IgD-negative memory B cell (primary cell): ENCODE measurements around the gene ERC1. TPM values are rescaled to one million over a fixed set of nuclear protein-coding genes. Genes with fewer than 3 reads are reported as not detected.
A peak's percentile ranks its signal among the peaks of the same experiment; 100 is the strongest.

ENCODE experiments used
- H3K27ac Mint-ChIP-seq, 3 donors: one replicate each; pipeline ENCODE4 v1.8.0; 2020 to 2022; ENCODE audit warnings: mild to moderate bottlenecking in 3 of 3, mixed read lengths in 3 of 3, moderate library complexity in 1 of 3
- H3K27me3 Mint-ChIP-seq: one replicate; pipeline ENCODE4 v1.8.0; 2021; ENCODE audit warnings: mixed read lengths
- H3K36me3 Mint-ChIP-seq: one replicate; pipeline ENCODE4 v1.8.0; 2020; ENCODE audit warnings: mild to moderate bottlenecking, mixed read lengths
- H3K4me1 Mint-ChIP-seq, 3 donors: one replicate each; pipeline ENCODE4 v1.8.0; 2020 to 2022; ENCODE audit warnings: mixed read lengths in 3 of 3, mild to moderate bottlenecking in 1 of 3
- H3K4me3 Mint-ChIP-seq, 4 donors: one replicate each; pipeline ENCODE4 v1.8.0; 2020 to 2022; ENCODE audit warnings: mild to moderate bottlenecking in 4 of 4, mixed read lengths in 4 of 4, moderate library complexity in 3 of 4
- H3K9me3 Mint-ChIP-seq, 3 donors: one replicate each; pipeline ENCODE4 v1.8.0; 2020 to 2021; ENCODE audit warnings: mixed read lengths in 3 of 3, mild to moderate bottlenecking in 1 of 3
- polyA plus RNA-seq: library from polyadenylated mRNA; unstranded; fragments of 300-500 nt; fragmentation: Illumina TruSeq; gene quantifications from one replicate; pipeline ENCODE4 v1.2.3, GENCODE V29; 2021

ERC1 gene
- polyA plus RNA-seq, 1 donor from 2014 or later: 16.5 TPM

- H3K9me3 Mint-ChIP-seq: peaks cover 0 to 2% (median 0%) of the 10 kb centered on the region in 3 donors
- no peak overlapping the region for H3K27ac Mint-ChIP-seq
- H3K4me3 Mint-ChIP-seq: peak overlapping the region in 1 of 4 donors; percentile 82
- H3K4me1 Mint-ChIP-seq: peaks cover 24 to 28% (median 26%) of the 10 kb centered on the region in 3 donors
- no peaks in the 10 kb centered on the region for H3K36me3 Mint-ChIP-seq
- peaks cover 61% of the 10 kb centered on the region for H3K27me3 Mint-ChIP-seq
Measured at GRCh38 chr12:1530592-1531152, 539.6 kb downstream of the ERC1 start.

- H3K4me1 Mint-ChIP-seq: peaks cover 20 to 24% (median 23%) of the 10 kb centered on the region in 3 donors
Measured at GRCh38 chr12:1531153-1531653, 540.2 kb downstream of the ERC1 start.

GRCh38 chr12:1531654-1532374 is 540.8 kb downstream of the ERC1 start:
- no peaks in the 10 kb centered on the region for H3K9me3 Mint-ChIP-seq
- H3K27me3 Mint-ChIP-seq: peaks cover 56% of the 10 kb centered on the region
- H3K36me3 Mint-ChIP-seq: no peaks in the 10 kb centered on the region
- peak overlapping the region; percentile 82 to 95 (median 88) for H3K4me3 Mint-ChIP-seq
- H3K4me1 Mint-ChIP-seq: peaks cover 20 to 24% (median 23%) of the 10 kb centered on the region in 3 donors
- peak overlapping the region in 2 of 3 donors; percentile 6 to 64 for H3K27ac Mint-ChIP-seq

More at GRCh38 chr12:1531153-1531653, 540.2 kb downstream of the ERC1 start:
- Mint-ChIP-seq H3K27ac (peak overlapping the region in 1 of 3 donors; percentile 64), H3K36me3 (no peaks in the 10 kb centered on the region), H3K27me3 (peaks cover 57% of the 10 kb centered on the region), H3K4me3 (peak overlapping the region; percentile 82 to 94 (median 88)), H3K9me3 (peaks cover 0 to 2% (median 0%) of the 10 kb centered on the region in 3 donors)

- Mint-ChIP-seq H3K9me3 (no peaks in the 10 kb centered on the region), H3K27ac (peak overlapping the region in 2 of 3 donors; percentile 17 to 56), H3K27me3 (peaks cover 52% of the 10 kb centered on the region), H3K4me1 (peaks cover 20 to 24% (median 23%) of the 10 kb centered on the region in 3 donors), H3K4me3 (peak overlapping the region; percentile 82 to 95 (median 93)), H3K36me3 (no peaks in the 10 kb centered on the region)
Measured at GRCh38 chr12:1532375-1533165, 541.5 kb downstream of the ERC1 start.

- Mint-ChIP-seq H3K4me1 (peaks cover 20 to 24% (median 23%) of the 10 kb centered on the region in 3 donors), H3K36me3 (no peaks in the 10 kb centered on the region), H3K27me3 (peaks cover 51% of the 10 kb centered on the region), H3K9me3 (peaks cover 0 to 1% (median 0%) of the 10 kb centered on the region in 3 donors), H3K27ac (peak overlapping the region in 2 of 3 donors; percentile 17 to 56), H3K4me3 (peak overlapping the region; percentile 82 to 95 (median 93))
Measured at GRCh38 chr12:1533205-1533601, 542.2 kb downstream of the ERC1 start.

GRCh38 chr12:1533602-1534304 is 542.7 kb downstream of the ERC1 start:
- H3K9me3 Mint-ChIP-seq: peaks cover 0 to 1% (median 0%) of the 10 kb centered on the region in 3 donors
- no peaks in the 10 kb centered on the region for H3K36me3 Mint-ChIP-seq
- H3K27ac Mint-ChIP-seq: peak overlapping the region in 1 of 3 donors; percentile 60
- peaks cover 50% of the 10 kb centered on the region for H3K27me3 Mint-ChIP-seq
- peak overlapping the region; percentile 82 to 95 (median 93) for H3K4me3 Mint-ChIP-seq
- peaks cover 20 to 24% (median 23%) of the 10 kb centered on the region in 3 donors for H3K4me1 Mint-ChIP-seq

GRCh38 chr12:1534748-1535147 is 543.7 kb downstream of the ERC1 start:
- Mint-ChIP-seq H3K4me3 (no peak overlapping the region), H3K27me3 (peaks cover 46% of the 10 kb centered on the region), H3K27ac (no peak overlapping the region), H3K36me3 (no peaks in the 10 kb centered on the region), H3K4me1 (peaks cover 20 to 23% (median 21%) of the 10 kb centered on the region in 3 donors), H3K9me3 (peaks cover 0 to 1% (median 0%) of the 10 kb centered on the region in 3 donors)

- no peaks in the 10 kb centered on the region for H3K36me3 Mint-ChIP-seq
- H3K27ac Mint-ChIP-seq: no peak overlapping the region
- peaks cover 20 to 23% (median 21%) of the 10 kb centered on the region in 3 donors for H3K4me1 Mint-ChIP-seq
- peaks cover 0 to 1% (median 0%) of the 10 kb centered on the region in 3 donors for H3K9me3 Mint-ChIP-seq
- peaks cover 41% of the 10 kb centered on the region for H3K27me3 Mint-ChIP-seq
- no peak overlapping the region for H3K4me3 Mint-ChIP-seq
Measured at GRCh38 chr12:1536817-1537216, 545.8 kb downstream of the ERC1 start.

GRCh38 chr12:1539135-1539534 is 548.1 kb downstream of the ERC1 start:
- H3K27me3 Mint-ChIP-seq: peaks cover 19% of the 10 kb centered on the region
- no peak overlapping the region for H3K27ac Mint-ChIP-seq
- H3K4me1 Mint-ChIP-seq: peaks cover 0 to 2% (median 0%) of the 10 kb centered on the region in 3 donors
- H3K9me3 Mint-ChIP-seq: peaks cover 0 to 4% (median 1%) of the 10 kb centered on the region in 3 donors
- H3K36me3 Mint-ChIP-seq: no peaks in the 10 kb centered on the region
- no peak overlapping the region for H3K4me3 Mint-ChIP-seq

GRCh38 chr12:1540690-1541089 is 549.7 kb downstream of the ERC1 start:
- no peak overlapping the region for H3K27ac Mint-ChIP-seq
- no peaks in the 10 kb centered on the region for H3K36me3 Mint-ChIP-seq
- H3K4me1 Mint-ChIP-seq: peaks cover 0 to 4% (median 0%) of the 10 kb centered on the region in 3 donors
- H3K9me3 Mint-ChIP-seq: peaks cover 0 to 4% (median 1%) of the 10 kb centered on the region in 3 donors
- peaks cover 17% of the 10 kb centered on the region for H3K27me3 Mint-ChIP-seq
- H3K4me3 Mint-ChIP-seq: no peak overlapping the region

- peaks cover 0 to 4% (median 1%) of the 10 kb centered on the region in 3 donors for H3K9me3 Mint-ChIP-seq
- H3K4me3 Mint-ChIP-seq: no peak overlapping the region
- H3K27ac Mint-ChIP-seq: no peak overlapping the region
- H3K36me3 Mint-ChIP-seq: no peaks in the 10 kb centered on the region
- H3K4me1 Mint-ChIP-seq: peaks cover 0 to 8% (median 0%) of the 10 kb centered on the region in 3 donors
- H3K27me3 Mint-ChIP-seq: peaks cover 16% of the 10 kb centered on the region
Measured at GRCh38 chr12:1542599-1542998, 551.6 kb downstream of the ERC1 start.

- Mint-ChIP-seq H3K4me1 (peaks cover 0 to 10% (median 0%) of the 10 kb centered on the region in 3 donors), H3K27ac (no peak overlapping the region), H3K36me3 (no peaks in the 10 kb centered on the region)
Measured at GRCh38 chr12:1544996-1545700, 554.1 kb downstream of the ERC1 start.

More at GRCh38 chr12:1544996-1545700, 554.1 kb downstream of the ERC1 start:
- H3K9me3 Mint-ChIP-seq: peaks cover 0 to 4% (median 0%) of the 10 kb centered on the region in 3 donors
- no peak overlapping the region for H3K4me3 Mint-ChIP-seq
- H3K27me3 Mint-ChIP-seq: peaks cover 7% of the 10 kb centered on the region
